Choroid plexus epithelial cell (primary cell): Measurements from ENCODE around the gene NTRK3.

Source experiments
- DNase-seq: peaks from one replicate; pipeline ENCODE4 v3.0.0-alpha.2; 2010; ENCODE audit warnings: low read depth
- H3K4me3 ChIP-seq: 2 replicates; pipeline ENCODE4 v1.5.1; 2011; ENCODE audit warnings: low read depth, mild to moderate bottlenecking, control low read depth, low read length, moderate library complexity
- TF ChIP-seq, protein P1 (sequence below): conservative IDR thresholded peaks from 2 replicates; pipeline ENCODE4 v1.5.1; 2011; ENCODE audit warnings: low read depth, mild to moderate bottlenecking, control low read depth, inconsistent platforms, low read length, moderate library complexity

The NTRK3 gene

DNA sequence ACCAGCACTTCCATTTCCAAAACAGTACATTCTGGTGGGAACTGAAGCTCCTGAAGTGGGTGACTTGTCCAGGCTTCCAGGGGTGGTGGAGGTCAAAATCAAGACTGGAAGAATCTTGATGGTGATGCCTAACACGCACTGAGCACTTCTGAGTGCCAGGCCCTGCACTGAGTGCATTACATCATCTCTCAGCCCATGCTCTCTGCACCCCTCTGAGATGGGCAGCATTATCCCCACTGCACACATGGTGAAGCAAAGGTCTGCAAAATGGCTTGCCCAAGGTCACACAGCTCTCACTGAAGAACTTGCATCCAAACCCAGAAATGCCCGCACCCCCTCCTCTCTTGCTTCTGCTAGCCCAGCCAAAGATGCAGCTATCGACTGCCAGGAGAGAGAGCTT, 36.9 kb downstream of the NTRK3 start:
- no peak overlapping the region for H3K4me3 ChIP-seq
- no peak for DNase-seq
- TF ChIP-seq, protein P1, sequence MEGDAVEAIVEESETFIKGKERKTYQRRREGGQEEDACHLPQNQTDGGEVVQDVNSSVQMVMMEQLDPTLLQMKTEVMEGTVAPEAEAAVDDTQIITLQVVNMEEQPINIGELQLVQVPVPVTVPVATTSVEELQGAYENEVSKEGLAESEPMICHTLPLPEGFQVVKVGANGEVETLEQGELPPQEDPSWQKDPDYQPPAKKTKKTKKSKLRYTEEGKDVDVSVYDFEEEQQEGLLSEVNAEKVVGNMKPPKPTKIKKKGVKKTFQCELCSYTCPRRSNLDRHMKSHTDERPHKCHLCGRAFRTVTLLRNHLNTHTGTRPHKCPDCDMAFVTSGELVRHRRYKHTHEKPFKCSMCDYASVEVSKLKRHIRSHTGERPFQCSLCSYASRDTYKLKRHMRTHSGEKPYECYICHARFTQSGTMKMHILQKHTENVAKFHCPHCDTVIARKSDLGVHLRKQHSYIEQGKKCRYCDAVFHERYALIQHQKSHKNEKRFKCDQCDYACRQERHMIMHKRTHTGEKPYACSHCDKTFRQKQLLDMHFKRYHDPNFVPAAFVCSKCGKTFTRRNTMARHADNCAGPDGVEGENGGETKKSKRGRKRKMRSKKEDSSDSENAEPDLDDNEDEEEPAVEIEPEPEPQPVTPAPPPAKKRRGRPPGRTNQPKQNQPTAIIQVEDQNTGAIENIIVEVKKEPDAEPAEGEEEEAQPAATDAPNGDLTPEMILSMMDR = no peak

DNA sequence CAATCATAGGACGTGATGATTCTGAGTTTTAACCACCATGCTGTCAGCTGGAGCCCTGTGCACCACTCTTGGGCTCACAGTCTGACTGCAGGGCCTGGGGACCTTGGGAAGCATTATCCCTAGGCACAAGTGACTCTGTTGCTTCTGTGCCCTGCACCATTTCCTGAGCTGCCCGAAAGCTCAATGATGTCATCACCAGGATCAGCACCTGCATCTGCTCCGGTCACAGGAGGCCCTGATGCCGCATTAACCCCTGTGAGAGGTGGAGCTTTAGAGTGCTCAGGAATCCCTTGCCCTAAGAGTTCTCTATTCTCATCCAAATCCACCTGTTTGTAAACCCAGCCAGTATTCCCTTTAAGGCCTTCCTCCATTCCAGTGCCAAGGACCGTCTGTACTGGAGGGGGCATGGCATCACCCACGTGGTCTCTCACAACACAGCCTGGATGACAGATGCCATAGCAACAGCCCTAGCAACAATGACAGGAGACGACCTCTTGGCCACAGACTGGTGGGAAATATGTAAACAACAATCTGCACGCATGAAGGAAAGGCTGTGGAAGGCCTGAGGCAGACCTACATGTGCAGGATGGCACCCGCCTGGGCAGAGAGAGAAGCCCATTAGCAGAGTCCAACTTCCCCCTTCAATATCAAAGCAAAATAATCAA, 37.9 kb downstream of the NTRK3 start:
- no peak for DNase-seq
- H3K4me3 ChIP-seq = no peak overlapping the region
- TF ChIP-seq, protein P1 = no peak

DNA sequence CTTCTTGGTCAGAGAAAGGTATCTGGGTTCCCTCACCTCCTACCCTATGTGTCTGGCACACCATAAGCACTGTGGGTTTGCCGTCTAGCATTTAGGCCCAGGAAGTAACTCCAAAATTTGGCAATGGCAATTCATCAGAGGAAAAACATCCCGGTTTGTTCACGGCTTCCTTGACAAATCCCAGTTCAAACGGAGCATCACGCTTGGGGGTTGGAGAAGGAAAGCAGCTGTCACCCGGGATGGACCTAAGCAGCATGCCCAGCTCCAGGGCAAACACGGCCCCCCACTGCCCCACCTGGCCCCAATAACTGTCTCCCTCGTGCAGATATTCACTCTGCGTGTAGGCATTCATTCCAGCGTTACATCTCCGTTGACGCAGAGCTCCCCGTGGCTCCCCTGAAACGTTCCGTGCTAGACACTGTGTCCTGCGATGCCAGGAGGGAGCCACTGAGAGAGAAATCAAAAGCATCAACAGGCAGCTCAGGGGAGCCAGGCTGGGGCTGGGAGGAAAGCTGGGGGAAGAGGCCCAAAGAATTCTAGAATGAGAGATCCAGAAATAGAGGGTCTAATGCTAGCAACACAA, 41.4 kb downstream of the NTRK3 start:
- no peak overlapping the region for H3K4me3 ChIP-seq
- no peak for DNase-seq
- TF ChIP-seq, protein P1 = no peak

GRCh38 chr15:88209111-88209510, 47.4 kb downstream of the NTRK3 start:
- no peak overlapping the region for H3K4me3 ChIP-seq
- TF ChIP-seq, protein P1 = no peak
- no peak for DNase-seq

- no peak for DNase-seq
- no peak overlapping the region for H3K4me3 ChIP-seq
- TF ChIP-seq, protein P1 = no peak
These were observed 48.1 kb downstream of the NTRK3 start for GRCh38 chr15:88208396-88208795.

DNA sequence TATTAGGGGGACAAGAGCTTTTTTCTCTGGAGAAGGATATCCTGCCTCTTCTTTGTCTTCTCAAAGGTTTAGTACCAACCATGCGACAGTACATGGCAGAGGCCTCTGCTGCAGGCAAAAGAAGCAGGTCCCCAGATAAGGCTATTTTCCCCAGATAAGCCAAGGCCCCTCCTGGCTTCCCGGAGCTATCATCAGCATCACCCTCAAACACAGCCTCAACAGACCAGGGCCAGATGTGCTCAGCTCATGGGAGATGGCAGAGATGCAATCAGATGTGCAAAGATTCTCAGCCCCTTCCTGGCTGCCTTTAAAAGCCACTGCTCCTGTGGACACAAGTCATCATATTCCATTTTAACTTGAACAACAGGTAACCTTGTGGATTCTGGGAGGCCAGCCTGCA, 49.0 kb downstream of the NTRK3 start:
- H3K4me3 ChIP-seq = no peak overlapping the region
- TF ChIP-seq, protein P1 = no peak
- DNase-seq = no peak

DNA sequence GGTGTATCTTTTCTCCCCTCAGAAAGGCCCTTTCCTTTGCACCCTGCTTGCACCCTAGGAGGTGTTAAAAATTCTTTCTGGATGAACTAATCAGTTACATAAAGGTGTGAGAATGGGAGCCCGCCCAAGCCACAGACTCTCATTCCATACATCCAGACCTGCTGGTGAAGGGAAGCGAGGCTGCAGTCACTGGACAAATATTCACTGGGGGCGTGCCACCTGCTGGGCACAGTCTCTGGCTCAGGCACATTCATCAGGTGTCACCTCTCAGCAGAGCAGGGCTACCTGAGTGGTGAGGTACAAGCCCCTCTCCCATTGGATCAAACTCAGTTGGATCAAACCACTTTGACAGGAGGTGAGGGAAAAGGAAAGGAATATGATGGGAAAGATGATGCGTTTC, 52.0 kb downstream of the NTRK3 start:
- TF ChIP-seq, protein P1 = no peak
- no peak overlapping the region for H3K4me3 ChIP-seq
- DNase-seq = no peak
